HL-60 (cell line): Measurements from ENCODE around the gene HECW1.

Source experiments
- DNase-seq, 2 experiments: peaks; one replicate each; pipeline ENCODE4 v3.0.0-alpha.2; 2010 to 2020; ENCODE audit warnings: low read depth in 1 of 2, low spot score in 1 of 2
- H3K27ac ChIP-seq: fragments of 250-450 bp; sonication (Bioruptor Pico); replicated peaks from 2 replicates; pipeline ENCODE4 v1.5.1; 2020; ENCODE audit warnings: mild to moderate bottlenecking, moderate library complexity
- H3K27me3 ChIP-seq: fragments of 250-450 bp; sonication (Bioruptor Pico); 2 replicates; pipeline ENCODE4 v1.5.1; 2021; ENCODE audit warnings: mild to moderate bottlenecking, moderate library complexity; ENCODE audit not compliant: insufficient read depth, poor library complexity, severe bottlenecking
- H3K4me3 ChIP-seq: replicated peaks from 2 replicates; pipeline ENCODE4 v1.5.1; 2011; ENCODE audit warnings: mild to moderate bottlenecking, control low read depth, low read length; ENCODE audit not compliant: insufficient read depth
- GABPA ChIP-seq: IDR thresholded peaks from 2 replicates; pipeline ENCODE4 v1.6.1; 2012; ENCODE audit warnings: low read depth
- POLR2AphosphoS5 ChIP-seq: IDR thresholded peaks from 2 replicates; pipeline ENCODE4 v1.6.1; 2012; ENCODE audit warnings: low read depth
- SPI1 ChIP-seq: IDR thresholded peaks from 2 replicates; pipeline ENCODE4 v1.6.1; 2012; ENCODE audit warnings: low read depth, mild to moderate bottlenecking, borderline replicate concordance
- TF ChIP-seq, protein P1 (sequence below): IDR thresholded peaks from 2 replicates; pipeline ENCODE4 v1.6.1; 2012; ENCODE audit warnings: low read depth; ENCODE audit not compliant: insufficient replicate concordance
- TF ChIP-seq, protein P2 (sequence below): IDR thresholded peaks from one replicate; pipeline ENCODE4 v1.5.1; 2011; ENCODE audit warnings: low read length, control low read depth, inconsistent platforms; ENCODE audit not compliant: insufficient read depth

Gene HECW1

DNA sequence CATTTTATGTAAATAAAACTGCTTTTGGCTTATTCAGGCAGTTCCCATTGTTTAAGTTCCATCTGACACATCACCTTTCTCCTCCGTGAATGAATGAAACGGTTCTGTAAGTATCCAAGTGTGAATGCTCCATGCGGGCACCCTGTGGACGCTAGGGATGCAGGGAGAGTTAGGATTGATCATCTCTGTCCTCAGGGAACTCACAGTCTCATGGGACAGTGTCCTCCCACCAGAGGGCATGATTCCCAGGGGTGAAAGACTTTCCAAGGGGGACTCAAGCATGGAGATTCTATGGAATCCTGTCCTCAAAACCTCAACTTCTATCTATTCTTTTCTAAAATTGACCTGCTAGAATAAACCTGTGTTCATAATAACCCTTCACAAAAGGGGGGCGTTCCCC is 98.8 kb downstream of the HECW1 start:
- no peak overlapping the region for H3K27ac ChIP-seq
- DNase-seq: no peak

DNA sequence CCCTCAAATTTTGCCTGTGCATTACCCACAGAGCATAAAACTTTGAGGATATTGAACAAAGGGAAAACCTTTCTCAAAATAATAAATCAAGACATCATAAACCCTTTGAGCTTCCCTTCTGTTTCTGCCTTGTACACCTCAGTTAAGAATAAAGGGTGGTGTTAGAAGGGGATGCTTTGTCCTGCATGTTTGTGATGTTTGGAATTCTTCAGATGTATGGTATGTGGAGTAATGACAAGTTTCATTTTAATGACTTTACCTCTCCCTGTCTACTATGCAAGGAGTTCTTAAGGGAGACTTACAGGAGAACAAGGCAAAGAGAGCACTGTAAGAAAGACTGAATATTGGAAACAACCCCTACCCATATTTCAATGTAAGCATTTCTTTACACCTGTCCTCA is 99.2 kb downstream of the HECW1 start:
- no peak for DNase-seq
- H3K4me3 ChIP-seq: no peak overlapping the region
- no peak overlapping the region for H3K27ac ChIP-seq
- TF ChIP-seq, protein P1, sequence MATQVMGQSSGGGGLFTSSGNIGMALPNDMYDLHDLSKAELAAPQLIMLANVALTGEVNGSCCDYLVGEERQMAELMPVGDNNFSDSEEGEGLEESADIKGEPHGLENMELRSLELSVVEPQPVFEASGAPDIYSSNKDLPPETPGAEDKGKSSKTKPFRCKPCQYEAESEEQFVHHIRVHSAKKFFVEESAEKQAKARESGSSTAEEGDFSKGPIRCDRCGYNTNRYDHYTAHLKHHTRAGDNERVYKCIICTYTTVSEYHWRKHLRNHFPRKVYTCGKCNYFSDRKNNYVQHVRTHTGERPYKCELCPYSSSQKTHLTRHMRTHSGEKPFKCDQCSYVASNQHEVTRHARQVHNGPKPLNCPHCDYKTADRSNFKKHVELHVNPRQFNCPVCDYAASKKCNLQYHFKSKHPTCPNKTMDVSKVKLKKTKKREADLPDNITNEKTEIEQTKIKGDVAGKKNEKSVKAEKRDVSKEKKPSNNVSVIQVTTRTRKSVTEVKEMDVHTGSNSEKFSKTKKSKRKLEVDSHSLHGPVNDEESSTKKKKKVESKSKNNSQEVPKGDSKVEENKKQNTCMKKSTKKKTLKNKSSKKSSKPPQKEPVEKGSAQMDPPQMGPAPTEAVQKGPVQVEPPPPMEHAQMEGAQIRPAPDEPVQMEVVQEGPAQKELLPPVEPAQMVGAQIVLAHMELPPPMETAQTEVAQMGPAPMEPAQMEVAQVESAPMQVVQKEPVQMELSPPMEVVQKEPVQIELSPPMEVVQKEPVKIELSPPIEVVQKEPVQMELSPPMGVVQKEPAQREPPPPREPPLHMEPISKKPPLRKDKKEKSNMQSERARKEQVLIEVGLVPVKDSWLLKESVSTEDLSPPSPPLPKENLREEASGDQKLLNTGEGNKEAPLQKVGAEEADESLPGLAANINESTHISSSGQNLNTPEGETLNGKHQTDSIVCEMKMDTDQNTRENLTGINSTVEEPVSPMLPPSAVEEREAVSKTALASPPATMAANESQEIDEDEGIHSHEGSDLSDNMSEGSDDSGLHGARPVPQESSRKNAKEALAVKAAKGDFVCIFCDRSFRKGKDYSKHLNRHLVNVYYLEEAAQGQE: no peak
- TF ChIP-seq GABPA: no peak
- TF ChIP-seq POLR2AphosphoS5: no peak
- TF ChIP-seq, protein P2, sequence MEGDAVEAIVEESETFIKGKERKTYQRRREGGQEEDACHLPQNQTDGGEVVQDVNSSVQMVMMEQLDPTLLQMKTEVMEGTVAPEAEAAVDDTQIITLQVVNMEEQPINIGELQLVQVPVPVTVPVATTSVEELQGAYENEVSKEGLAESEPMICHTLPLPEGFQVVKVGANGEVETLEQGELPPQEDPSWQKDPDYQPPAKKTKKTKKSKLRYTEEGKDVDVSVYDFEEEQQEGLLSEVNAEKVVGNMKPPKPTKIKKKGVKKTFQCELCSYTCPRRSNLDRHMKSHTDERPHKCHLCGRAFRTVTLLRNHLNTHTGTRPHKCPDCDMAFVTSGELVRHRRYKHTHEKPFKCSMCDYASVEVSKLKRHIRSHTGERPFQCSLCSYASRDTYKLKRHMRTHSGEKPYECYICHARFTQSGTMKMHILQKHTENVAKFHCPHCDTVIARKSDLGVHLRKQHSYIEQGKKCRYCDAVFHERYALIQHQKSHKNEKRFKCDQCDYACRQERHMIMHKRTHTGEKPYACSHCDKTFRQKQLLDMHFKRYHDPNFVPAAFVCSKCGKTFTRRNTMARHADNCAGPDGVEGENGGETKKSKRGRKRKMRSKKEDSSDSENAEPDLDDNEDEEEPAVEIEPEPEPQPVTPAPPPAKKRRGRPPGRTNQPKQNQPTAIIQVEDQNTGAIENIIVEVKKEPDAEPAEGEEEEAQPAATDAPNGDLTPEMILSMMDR: no peak
- no peak for TF ChIP-seq SPI1
- peaks cover 2% of the 10 kb centered on the region for H3K27me3 ChIP-seq

More for the DNA sequence above, 98.8 kb downstream of the HECW1 start:
- peaks cover 2% of the 10 kb centered on the region for H3K27me3 ChIP-seq
- no peak overlapping the region for H3K4me3 ChIP-seq
- TF ChIP-seq, protein P2: no peak
- TF ChIP-seq GABPA (no peak), SPI1 (no peak), POLR2AphosphoS5 (no peak)
- TF ChIP-seq, protein P1: no peak

DNA sequence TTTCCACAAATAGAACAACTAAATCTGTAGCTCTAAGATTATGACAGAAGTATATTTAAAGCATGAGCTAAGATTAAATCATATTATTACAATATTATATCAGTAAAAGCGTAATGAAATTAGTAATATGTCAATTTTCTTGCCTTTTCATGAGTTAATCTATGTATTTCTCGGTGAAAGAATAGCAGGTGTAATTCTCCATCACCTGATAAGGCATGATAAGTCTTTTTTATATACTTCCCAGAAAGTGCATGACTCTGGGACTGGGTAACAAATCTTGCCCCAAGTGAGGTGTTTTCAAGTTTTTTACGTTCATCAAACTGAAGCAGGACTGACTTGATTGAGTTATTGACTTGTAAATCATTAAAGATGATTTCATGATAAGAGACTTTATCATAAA is 100.5 kb downstream of the HECW1 start:
- DNase-seq: no peak
- TF ChIP-seq, protein P1: no peak

DNA sequence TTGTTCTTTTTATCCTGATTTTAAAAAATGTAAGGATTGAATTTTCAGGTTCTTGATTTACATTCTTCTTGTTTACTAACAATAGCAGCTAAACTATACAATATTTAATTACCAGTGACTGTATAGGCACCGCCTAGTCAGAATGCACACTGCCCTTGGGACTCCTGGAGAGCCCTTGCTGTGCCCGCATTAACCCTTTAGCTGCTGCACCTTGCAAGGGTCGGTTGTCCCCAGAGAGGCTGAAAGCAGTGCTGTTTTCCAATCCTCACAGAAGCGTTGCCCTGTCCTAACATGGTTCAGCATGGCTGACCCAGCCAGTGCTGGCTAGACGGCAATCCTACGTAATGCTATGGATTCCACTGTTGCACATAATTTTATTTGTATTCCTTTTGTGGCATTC is 102.6 kb downstream of the HECW1 start:
- Histone ChIP-seq H3K4me3 (no peak overlapping the region), H3K27ac (no peak overlapping the region), H3K27me3 (peaks cover 2% of the 10 kb centered on the region)
- TF ChIP-seq GABPA (no peak), POLR2AphosphoS5 (no peak)
- DNase-seq: no peak

More for the DNA sequence above, 100.5 kb downstream of the HECW1 start:
- peaks cover 2% of the 10 kb centered on the region for H3K27me3 ChIP-seq
- H3K27ac ChIP-seq: no peak overlapping the region
- no peak overlapping the region for H3K4me3 ChIP-seq
